Measurements from ENCODE around the gene POLE3.

The POLE3 gene

DNA sequence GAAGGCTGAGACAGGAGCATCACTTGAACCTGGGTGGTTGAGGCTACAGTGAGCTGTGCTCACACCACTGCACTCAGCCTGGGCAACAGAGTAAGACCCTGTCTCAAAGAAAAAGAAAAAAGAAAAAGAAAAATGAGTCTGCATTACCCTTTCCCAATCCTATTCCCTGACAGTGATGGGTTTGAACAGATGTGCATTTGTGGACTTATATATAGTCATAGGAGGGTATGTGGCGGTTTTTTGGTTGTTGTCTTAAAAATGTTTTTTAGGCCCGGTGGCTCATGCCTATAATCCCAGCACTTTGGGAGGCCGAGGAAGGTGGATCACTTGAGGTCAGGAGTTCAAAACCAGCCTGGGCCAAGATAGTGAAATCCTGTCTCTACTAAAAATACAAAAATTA, 47.1 kb downstream of the POLE3 start:
- H4K91ac ChIP-seq (ENCODE audit: low read depth, low read length, poor library complexity), result no peak overlapping the region
- no peak overlapping the region for H2AFZ ChIP-seq (ENCODE audit: low read length)
- no CpG with 5 or more reads among the region's 3 CpGs for WGBS, 2 donors (ENCODE audit: extremely low coverage in 2 of 2, insufficient read length in 2 of 2, insufficient replicate concordance in 1 of 2)
- no peak overlapping the region for H2BK15ac ChIP-seq (ENCODE audit: low read length)
- no peak overlapping the region for H3K27ac ChIP-seq (replicated peaks; ENCODE audit: low read length)
- no peak overlapping the region for H2BK12ac ChIP-seq (ENCODE audit: low read length)
- no peak overlapping the region for H3K4me3 ChIP-seq (ENCODE audit: low read length in 2 of 2)
- H3K18ac ChIP-seq (ENCODE audit: low read length), result no peak overlapping the region
- no peak overlapping the region for H3K14ac ChIP-seq (ENCODE audit: low read length)
- H3K4ac ChIP-seq (ENCODE audit: low read length), result no peak overlapping the region
- peaks cover 0 to 37% (median 0%) of the 10 kb centered on the region in 3 experiments for H3K27me3 ChIP-seq (ENCODE audit: control insufficient read depth in 3 of 3, insufficient read depth in 3 of 3, low read depth in 1 of 3, low read length in 3 of 3)
- H3K9ac ChIP-seq (ENCODE audit: low read depth, low read length, poor library complexity), result no peak overlapping the region
- H3K23ac ChIP-seq (ENCODE audit: low read depth, low read length, poor library complexity), result no peak overlapping the region
- H3K4me1 ChIP-seq (ENCODE audit: control insufficient read depth in 2 of 2, insufficient read depth in 1 of 2, low read depth in 1 of 2, low read length in 2 of 2), result peaks cover 8 to 9% of the 10 kb centered on the region in 2 donors
- H3K36me3 ChIP-seq (replicated peaks in 1 of 2; ENCODE audit: control insufficient read depth in 2 of 2, insufficient read depth in 2 of 2, low read length in 2 of 2), result no peaks in the 10 kb centered on the region
- DNase-seq (ENCODE audit: low spot score), result no peak
- H3K9me3 ChIP-seq (replicated peaks in 1 of 2; ENCODE audit: control insufficient read depth in 2 of 2, insufficient read depth in 1 of 2, low read depth in 1 of 2, low read length in 2 of 2), result no peaks in the 10 kb centered on the region
- no peaks in the 10 kb centered on the region for H3K79me1 ChIP-seq (ENCODE audit: low read depth, low read length)
- H2BK5ac ChIP-seq (ENCODE audit: low read length), result no peak overlapping the region
- no peak overlapping the region for H4K8ac ChIP-seq (ENCODE audit: low read depth, low read length)
- no peak overlapping the region for H2AK5ac ChIP-seq (ENCODE audit: low read depth, low read length)
- no peak overlapping the region for H3K4me2 ChIP-seq (ENCODE audit: insufficient read depth, low read length, poor library complexity, severe bottlenecking)
- no peak overlapping the region for H2BK120ac ChIP-seq (ENCODE audit: low read depth, low read length)

DNA sequence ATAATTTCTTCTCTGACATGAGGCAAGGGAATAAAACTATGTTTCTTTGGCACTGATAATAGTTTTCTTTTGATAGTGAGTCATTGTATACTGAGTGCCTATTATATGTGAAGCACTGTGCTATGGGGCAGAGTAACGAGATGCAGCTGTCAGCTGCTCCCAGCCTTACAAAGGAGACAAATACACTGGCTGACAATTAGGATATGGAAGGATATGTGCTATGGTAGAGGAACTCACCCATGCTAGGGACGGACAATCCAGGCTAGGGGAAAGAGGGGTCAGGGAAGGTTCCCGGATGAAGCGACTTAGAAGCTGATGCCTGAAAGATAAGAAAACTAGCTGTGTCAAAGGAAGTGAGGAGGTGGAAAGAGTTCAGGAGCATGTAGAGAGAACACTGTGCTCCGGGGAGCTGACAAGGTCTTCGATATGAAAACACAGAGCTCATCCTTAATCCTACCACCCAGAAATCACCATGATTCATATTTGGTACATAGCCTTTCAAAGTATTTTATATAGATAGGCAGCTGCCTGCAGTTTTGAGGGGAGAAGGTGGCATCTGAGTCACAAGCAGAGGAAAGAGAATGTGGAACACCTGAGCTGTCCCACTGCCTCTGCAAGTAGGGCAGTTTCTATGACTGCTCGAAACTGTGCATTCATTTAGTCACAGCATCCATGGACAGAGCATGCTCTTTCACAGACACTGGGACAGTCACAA, 49.0 kb downstream of the POLE3 start:
- no peaks in the 10 kb centered on the region for H3K79me1 ChIP-seq (ENCODE audit: low read depth, low read length)
- peaks cover 8 to 9% of the 10 kb centered on the region in 2 donors for H3K4me1 ChIP-seq (ENCODE audit: control insufficient read depth in 2 of 2, insufficient read depth in 1 of 2, low read depth in 1 of 2, low read length in 2 of 2)
- H2AK5ac ChIP-seq (ENCODE audit: low read depth, low read length), result no peak overlapping the region
- H3K27me3 ChIP-seq (ENCODE audit: control insufficient read depth in 3 of 3, insufficient read depth in 3 of 3, low read depth in 1 of 3, low read length in 3 of 3), result peaks cover 0 to 36% (median 0%) of the 10 kb centered on the region in 3 experiments
- no peak overlapping the region for H3K14ac ChIP-seq (ENCODE audit: low read length)
- no peak for DNase-seq (ENCODE audit: low spot score)
- no peak overlapping the region for H3K18ac ChIP-seq (ENCODE audit: low read length)
- H3K4me2 ChIP-seq (ENCODE audit: insufficient read depth, low read length, poor library complexity, severe bottlenecking), result no peak overlapping the region
- H3K4ac ChIP-seq (ENCODE audit: low read length), result no peak overlapping the region
- H3K9ac ChIP-seq (ENCODE audit: low read depth, low read length, poor library complexity), result no peak overlapping the region
- no peak overlapping the region for H2AFZ ChIP-seq (ENCODE audit: low read length)
- no peaks in the 10 kb centered on the region for H3K36me3 ChIP-seq (replicated peaks in 1 of 2; ENCODE audit: control insufficient read depth in 2 of 2, insufficient read depth in 2 of 2, low read length in 2 of 2)
- no peak overlapping the region for H2BK120ac ChIP-seq (ENCODE audit: low read depth, low read length)
- H3K4me3 ChIP-seq (ENCODE audit: low read length in 2 of 2), result no peak overlapping the region
- no peak overlapping the region for H2BK5ac ChIP-seq (ENCODE audit: low read length)
- H3K27ac ChIP-seq (replicated peaks; ENCODE audit: low read length), result no peak overlapping the region
- H3K9me3 ChIP-seq (replicated peaks in 1 of 2; ENCODE audit: control insufficient read depth in 2 of 2, insufficient read depth in 1 of 2, low read depth in 1 of 2, low read length in 2 of 2), result no peaks in the 10 kb centered on the region
- WGBS, 2 donors (ENCODE audit: extremely low coverage in 2 of 2, insufficient read length in 2 of 2, insufficient replicate concordance in 1 of 2), result no CpG with 5 or more reads among the region's 7 CpGs
- no peak overlapping the region for H4K91ac ChIP-seq (ENCODE audit: low read depth, low read length, poor library complexity)
- no peak overlapping the region for H2BK12ac ChIP-seq (ENCODE audit: low read length)
- no peak overlapping the region for H4K8ac ChIP-seq (ENCODE audit: low read depth, low read length)
- no peak overlapping the region for H3K23ac ChIP-seq (ENCODE audit: low read depth, low read length, poor library complexity)
- no peak overlapping the region for H2BK15ac ChIP-seq (ENCODE audit: low read length)

DNA sequence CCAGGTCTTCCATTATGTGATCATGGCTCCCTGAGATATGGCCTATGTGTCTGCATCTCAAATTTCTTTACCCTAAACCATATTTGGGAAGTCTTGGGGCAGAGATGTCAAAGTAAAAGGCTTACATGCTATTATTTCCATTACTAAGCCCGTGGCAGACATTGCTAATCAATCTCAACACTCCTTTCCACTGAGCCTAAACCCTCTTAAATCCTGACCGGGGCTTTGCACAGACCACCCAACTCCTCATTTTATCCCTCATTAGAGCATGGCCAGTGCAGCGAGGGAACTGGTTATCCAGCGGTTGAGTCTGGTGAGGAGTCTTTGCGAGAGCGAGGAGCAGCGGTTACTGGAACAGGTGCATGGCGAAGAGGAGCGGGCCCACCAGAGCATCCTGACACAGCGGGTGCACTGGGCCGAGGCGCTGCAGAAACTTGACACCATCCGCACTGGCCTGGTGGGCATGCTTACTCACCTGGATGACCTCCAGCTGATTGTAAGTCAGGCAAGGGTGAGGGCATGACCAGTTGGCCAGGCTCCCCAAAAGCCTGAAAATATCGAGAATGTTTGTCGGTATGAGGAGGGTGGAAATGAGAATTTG, 50.1 kb downstream of the POLE3 start:
- Histone ChIP-seq H2BK15ac (ENCODE audit: low read length) (no peak overlapping the region), H3K27me3 (ENCODE audit: control insufficient read depth in 3 of 3, insufficient read depth in 3 of 3, low read depth in 1 of 3, low read length in 3 of 3) (peaks cover 0 to 38% (median 0%) of the 10 kb centered on the region in 3 experiments), H2BK12ac (ENCODE audit: low read length) (no peak overlapping the region), H3K23ac (ENCODE audit: low read depth, low read length, poor library complexity) (no peak overlapping the region), H2BK120ac (ENCODE audit: low read depth, low read length) (no peak overlapping the region), H3K27ac (replicated peaks; ENCODE audit: low read length) (no peak overlapping the region), H4K8ac (ENCODE audit: low read depth, low read length) (no peak overlapping the region), H3K4me1 (ENCODE audit: control insufficient read depth in 2 of 2, insufficient read depth in 1 of 2, low read depth in 1 of 2, low read length in 2 of 2) (peaks cover 8 to 9% of the 10 kb centered on the region in 2 donors), H2BK5ac (ENCODE audit: low read length) (no peak overlapping the region), H3K4me2 (ENCODE audit: insufficient read depth, low read length, poor library complexity, severe bottlenecking) (no peak overlapping the region), H3K14ac (ENCODE audit: low read length) (no peak overlapping the region), H4K91ac (ENCODE audit: low read depth, low read length, poor library complexity) (no peak overlapping the region), H3K36me3 (replicated peaks in 1 of 2; ENCODE audit: control insufficient read depth in 2 of 2, insufficient read depth in 2 of 2, low read length in 2 of 2) (no peaks in the 10 kb centered on the region), H3K4me3 (ENCODE audit: low read length in 2 of 2) (no peak overlapping the region), H3K18ac (ENCODE audit: low read length) (no peak overlapping the region), H3K79me1 (ENCODE audit: low read depth, low read length) (no peaks in the 10 kb centered on the region), H2AFZ (ENCODE audit: low read length) (no peak overlapping the region), H3K9ac (ENCODE audit: low read depth, low read length, poor library complexity) (no peak overlapping the region), H3K9me3 (replicated peaks in 1 of 2; ENCODE audit: control insufficient read depth in 2 of 2, insufficient read depth in 1 of 2, low read depth in 1 of 2, low read length in 2 of 2) (no peaks in the 10 kb centered on the region), H2AK5ac (ENCODE audit: low read depth, low read length) (no peak overlapping the region), H3K4ac (ENCODE audit: low read length) (no peak overlapping the region)
- no peak for DNase-seq (ENCODE audit: low spot score)
- 100% methylated on average over 2 of the region's 15 CpGs; no CpG with 5 or more reads in 1 of the 2 donors for WGBS, 2 donors (ENCODE audit: extremely low coverage in 2 of 2, insufficient read length in 2 of 2, insufficient replicate concordance in 1 of 2)

DNA sequence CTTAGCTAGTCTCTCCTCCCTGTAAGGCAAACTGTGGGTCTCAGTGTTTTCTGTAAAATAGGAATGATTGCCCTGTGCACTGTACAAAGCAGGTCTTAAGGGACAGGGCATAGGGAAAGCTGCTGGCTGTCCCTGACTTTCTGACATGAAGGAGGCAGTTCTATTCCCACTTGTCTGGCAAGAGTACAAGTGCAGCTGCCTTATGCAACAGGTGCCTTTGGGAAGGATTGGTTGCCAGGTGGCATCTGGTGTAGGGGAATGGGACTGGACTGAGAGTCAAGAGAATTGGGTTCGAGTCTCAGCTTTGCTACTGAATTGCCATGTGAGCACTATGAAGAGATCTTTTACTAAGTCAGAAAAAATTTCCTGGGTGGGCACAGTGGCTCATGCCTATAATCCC, 51.1 kb downstream of the POLE3 start:
- Histone ChIP-seq H2BK12ac (ENCODE audit: low read length) (no peak overlapping the region), H3K9me3 (replicated peaks in 1 of 2; ENCODE audit: control insufficient read depth in 2 of 2, insufficient read depth in 1 of 2, low read depth in 1 of 2, low read length in 2 of 2) (no peaks in the 10 kb centered on the region), H2BK5ac (ENCODE audit: low read length) (no peak overlapping the region), H3K23ac (ENCODE audit: low read depth, low read length, poor library complexity) (no peak overlapping the region), H3K27me3 (ENCODE audit: control insufficient read depth in 3 of 3, insufficient read depth in 3 of 3, low read depth in 1 of 3, low read length in 3 of 3) (peaks cover 0 to 46% (median 0%) of the 10 kb centered on the region in 3 experiments), H4K8ac (ENCODE audit: low read depth, low read length) (no peak overlapping the region), H3K14ac (ENCODE audit: low read length) (no peak overlapping the region), H3K4me1 (ENCODE audit: control insufficient read depth in 2 of 2, insufficient read depth in 1 of 2, low read depth in 1 of 2, low read length in 2 of 2) (peaks cover 8 to 9% of the 10 kb centered on the region in 2 donors), H3K4ac (ENCODE audit: low read length) (no peak overlapping the region), H2BK120ac (ENCODE audit: low read depth, low read length) (no peak overlapping the region), H3K36me3 (replicated peaks in 1 of 2; ENCODE audit: control insufficient read depth in 2 of 2, insufficient read depth in 2 of 2, low read length in 2 of 2) (no peaks in the 10 kb centered on the region), H2BK15ac (ENCODE audit: low read length) (no peak overlapping the region), H3K9ac (ENCODE audit: low read depth, low read length, poor library complexity) (no peak overlapping the region), H4K91ac (ENCODE audit: low read depth, low read length, poor library complexity) (no peak overlapping the region), H3K79me1 (ENCODE audit: low read depth, low read length) (no peaks in the 10 kb centered on the region), H2AFZ (ENCODE audit: low read length) (no peak overlapping the region), H3K4me2 (ENCODE audit: insufficient read depth, low read length, poor library complexity, severe bottlenecking) (no peak overlapping the region), H3K27ac (replicated peaks; ENCODE audit: low read length) (no peak overlapping the region), H3K4me3 (ENCODE audit: low read length in 2 of 2) (no peak overlapping the region), H3K18ac (ENCODE audit: low read length) (no peak overlapping the region), H2AK5ac (ENCODE audit: low read depth, low read length) (no peak overlapping the region)
- no CpG with 5 or more reads among the region's 1 CpG for WGBS, 2 donors (ENCODE audit: extremely low coverage in 2 of 2, insufficient read length in 2 of 2, insufficient replicate concordance in 1 of 2)
- DNase-seq (ENCODE audit: low spot score), result no peak

Data from neuronal stem cell (in vitro differentiated cells).